Measurements from ENCODE around the gene IGFBP3.

Gene IGFBP3

GRCh38 chr7:45923818-45924217 lies 2.7 kb upstream of the IGFBP3 start:
- no peak overlapping the region for H3K27ac ChIP-seq

DNA sequence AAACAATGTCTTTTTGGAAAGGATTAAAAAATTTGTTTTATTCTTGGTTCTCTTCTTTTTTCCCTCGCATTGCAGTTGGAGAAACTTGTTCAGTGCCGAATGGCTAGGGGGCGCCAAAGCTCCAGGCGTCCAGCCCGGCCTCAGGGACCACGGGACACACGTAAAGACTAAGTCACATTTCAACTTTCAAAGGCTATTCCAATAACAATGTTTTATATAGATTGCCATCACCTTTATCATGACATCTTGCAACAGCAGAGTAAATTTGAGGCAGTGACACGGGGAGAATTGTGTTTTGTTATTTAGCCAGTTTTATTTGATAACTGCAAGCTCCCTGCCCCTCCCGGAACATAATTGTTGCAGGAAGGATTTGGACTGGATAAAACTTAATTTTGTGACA lies 2.2 kb upstream of the IGFBP3 start:
- H3K27ac ChIP-seq = no peak overlapping the region
- DNase-seq (ENCODE audit: low read depth, low spot score) = no peak

More at GRCh38 chr7:45923818-45924217, 2.7 kb upstream of the IGFBP3 start:
- DNase-seq (ENCODE audit: low read depth, low spot score) = no peak

DNA sequence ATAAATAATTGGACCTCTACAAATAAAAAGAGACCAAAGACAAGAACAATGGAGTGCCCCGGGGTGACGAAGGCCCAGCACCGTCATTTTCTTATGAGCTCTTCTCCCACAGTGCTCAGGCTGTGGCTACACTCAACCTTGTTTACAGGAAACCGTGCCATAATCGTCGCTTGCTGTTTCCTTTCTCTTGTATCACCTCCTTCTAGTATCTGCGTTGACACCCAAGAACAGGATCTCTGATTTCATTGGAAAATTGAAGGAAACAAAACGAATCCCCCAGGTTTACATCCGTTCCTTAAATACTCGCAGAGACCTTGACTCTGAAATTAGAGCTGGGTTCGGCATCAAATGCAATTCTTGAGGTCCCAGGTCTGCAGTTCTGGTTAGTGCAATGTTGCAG lies 1.7 kb upstream of the IGFBP3 start:
- no peak for DNase-seq (ENCODE audit: low read depth, low spot score)
- H3K27ac ChIP-seq = no peak overlapping the region

GRCh38 chr7:45921699-45922519 lies 837 bp upstream of the IGFBP3 start:
- no peak overlapping the region for H3K27ac ChIP-seq
- DNase-seq (ENCODE audit: low read depth, low spot score) = no peak

GRCh38 chr7:45921381-45921698 lies 268 bp upstream of the IGFBP3 start:
- DNase-seq (ENCODE audit: low read depth, low spot score) = no peak
- H3K27ac ChIP-seq = no peak overlapping the region

- no peak overlapping the region for H3K27ac ChIP-seq
- no peak for DNase-seq (ENCODE audit: low read depth, low spot score)
Measured at GRCh38 chr7:45919993-45920459, 1.0 kb downstream of the IGFBP3 start.

DNA sequence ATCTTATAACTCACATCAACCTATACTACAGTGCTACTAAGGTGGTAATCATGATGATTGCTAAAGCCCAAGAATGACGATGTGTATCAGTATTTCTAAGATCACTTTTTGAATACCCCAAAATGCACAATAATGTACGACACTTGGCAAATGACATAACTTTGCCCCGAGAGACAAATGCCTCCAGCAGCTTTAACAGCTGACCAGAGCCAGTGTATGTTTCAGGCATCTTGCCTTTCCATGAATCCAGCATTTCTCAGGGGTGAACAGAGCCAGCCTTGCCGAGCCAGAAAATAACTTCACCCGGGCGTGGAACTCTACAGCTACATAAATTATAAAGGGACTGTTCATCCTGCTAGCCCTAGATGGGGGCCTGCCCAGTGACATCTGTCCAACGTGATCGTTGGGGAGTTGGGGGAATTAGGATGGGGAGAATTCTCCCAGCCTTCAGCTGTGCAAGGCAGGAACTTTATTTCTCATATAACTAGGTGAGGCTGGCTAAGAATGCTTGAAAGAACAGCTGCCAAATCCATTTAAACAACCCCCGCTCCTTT lies 1.8 kb downstream of the IGFBP3 start:
- H3K27ac ChIP-seq = no peak overlapping the region
- no peak for DNase-seq (ENCODE audit: low read depth, low spot score)

DNA sequence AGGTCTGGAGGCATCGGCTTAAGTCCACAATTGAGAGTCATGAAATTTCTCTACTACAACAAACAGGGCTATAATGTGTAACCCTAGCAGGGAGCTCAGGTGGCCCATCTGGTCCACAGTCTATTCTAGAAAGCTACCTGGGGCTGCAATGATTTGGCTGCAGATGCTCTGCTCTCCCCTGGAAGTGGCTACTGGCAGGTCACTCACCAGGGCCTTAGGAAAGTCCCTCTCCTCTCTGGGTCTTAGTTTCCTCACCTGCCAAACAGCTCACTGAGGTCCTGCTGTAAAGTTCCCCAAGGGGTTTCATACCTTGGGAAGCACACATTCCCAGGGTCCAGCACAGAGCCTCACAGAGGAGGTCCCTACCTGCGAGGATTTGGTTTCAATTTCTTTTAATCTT lies 2.5 kb downstream of the IGFBP3 start:
- no peak for DNase-seq (ENCODE audit: low read depth, low spot score)
- no peak overlapping the region for H3K27ac ChIP-seq

DNA sequence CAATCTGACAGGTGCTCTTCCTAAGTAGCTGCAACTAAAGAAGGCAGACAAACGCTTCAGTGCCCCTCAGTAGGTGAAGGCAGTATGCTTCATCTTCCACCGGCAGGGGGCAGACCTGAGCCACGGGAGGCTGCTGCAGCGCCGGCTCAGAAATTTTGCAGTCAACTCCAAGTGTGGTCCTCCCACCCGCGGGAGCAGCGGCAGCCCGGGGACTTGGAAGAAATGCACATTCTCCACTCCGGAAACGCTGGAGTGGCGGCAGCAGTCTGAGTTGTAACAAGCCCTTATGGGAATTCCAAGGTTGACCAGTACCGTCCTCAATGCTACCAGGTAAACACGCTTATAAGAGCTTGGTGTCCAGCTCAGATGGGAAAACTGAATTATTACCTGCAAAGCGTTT lies 3.4 kb downstream of the IGFBP3 start:
- no peak overlapping the region for H3K27ac ChIP-seq
- no peak for DNase-seq (ENCODE audit: low read depth, low spot score)

DNA sequence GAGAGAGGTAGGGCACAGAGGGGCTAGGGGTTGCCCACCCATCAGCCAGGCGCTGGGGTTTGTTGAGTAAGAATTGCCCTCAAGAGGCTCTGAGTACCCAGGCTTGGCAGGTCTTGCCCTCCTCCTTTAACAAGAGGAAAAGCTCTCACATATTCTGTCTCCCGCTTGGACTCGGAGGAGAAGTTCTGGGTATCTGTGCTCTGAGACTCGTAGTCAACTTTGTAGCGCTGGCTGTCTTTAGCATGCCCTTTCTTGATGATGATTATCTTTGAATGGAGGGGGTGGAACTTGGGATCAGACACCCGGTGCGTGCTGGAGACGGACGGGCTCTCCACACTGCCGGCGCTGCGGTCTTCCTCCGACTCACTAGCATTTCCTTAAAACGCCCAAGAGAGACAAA lies 4.0 kb downstream of the IGFBP3 start:
- DNase-seq (ENCODE audit: low read depth, low spot score) = no peak
- H3K27ac ChIP-seq = no peak overlapping the region

- no peak for DNase-seq (ENCODE audit: low read depth, low spot score)
- H3K27ac ChIP-seq = no peak overlapping the region
Measured at GRCh38 chr7:45915606-45916005, 5.5 kb downstream of the IGFBP3 start.

DNA sequence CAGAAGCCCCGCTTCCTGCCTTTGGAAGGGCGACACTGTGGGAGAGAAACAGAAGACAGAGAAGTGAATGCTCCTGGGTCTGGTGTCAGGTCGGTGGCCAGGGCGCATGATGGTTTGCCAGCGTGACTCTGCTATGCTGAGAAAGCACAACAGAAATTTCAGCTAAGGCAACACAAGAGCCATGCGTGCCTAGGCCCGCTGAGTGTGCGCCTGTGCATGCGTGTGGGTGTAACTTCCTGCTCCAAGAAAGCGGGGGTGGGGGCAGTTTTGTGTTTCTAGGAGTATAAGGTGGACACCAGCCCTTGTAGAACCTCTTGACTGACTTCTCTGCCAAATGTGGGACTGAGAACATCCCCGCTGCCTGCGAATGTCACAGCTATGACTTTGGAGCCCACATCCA lies 6.2 kb downstream of the IGFBP3 start:
- no peak for DNase-seq (ENCODE audit: low read depth, low spot score)
- H3K27ac ChIP-seq = no peak overlapping the region

DNA sequence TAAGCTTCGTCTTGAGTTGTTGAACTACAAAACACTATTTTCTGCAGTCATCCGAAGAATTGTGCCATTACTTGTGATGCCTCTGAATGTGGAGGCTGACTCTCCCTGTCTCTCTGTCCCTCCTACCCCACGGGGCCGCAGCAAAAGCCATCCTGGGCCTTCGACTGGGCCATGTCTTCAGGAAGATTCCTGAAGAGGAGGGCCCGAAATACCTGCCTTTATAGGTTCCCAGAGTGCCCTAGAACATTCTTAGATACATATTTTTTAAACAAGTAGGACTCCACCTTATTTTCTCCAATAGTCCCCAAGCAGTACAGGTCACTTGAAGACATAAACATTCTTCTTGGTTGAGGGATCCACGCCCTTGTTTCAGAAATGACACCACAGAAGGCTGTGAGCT lies 8.1 kb downstream of the IGFBP3 start:
- H3K27ac ChIP-seq = no peak overlapping the region
- no peak for DNase-seq (ENCODE audit: low read depth, low spot score)

- DNase-seq (ENCODE audit: low read depth, low spot score) = no peak
- H3K27ac ChIP-seq = no peak overlapping the region
Measured at GRCh38 chr7:45911311-45911710, 9.8 kb downstream of the IGFBP3 start.

- no peak overlapping the region for H3K27ac ChIP-seq
- no peak for DNase-seq (ENCODE audit: low read depth, low spot score)
Measured at GRCh38 chr7:45910855-45911254, 10.2 kb downstream of the IGFBP3 start.

GRCh38 chr7:45909561-45909960 lies 11.5 kb downstream of the IGFBP3 start:
- no peak overlapping the region for H3K27ac ChIP-seq
- DNase-seq (ENCODE audit: low read depth, low spot score) = no peak

DNA sequence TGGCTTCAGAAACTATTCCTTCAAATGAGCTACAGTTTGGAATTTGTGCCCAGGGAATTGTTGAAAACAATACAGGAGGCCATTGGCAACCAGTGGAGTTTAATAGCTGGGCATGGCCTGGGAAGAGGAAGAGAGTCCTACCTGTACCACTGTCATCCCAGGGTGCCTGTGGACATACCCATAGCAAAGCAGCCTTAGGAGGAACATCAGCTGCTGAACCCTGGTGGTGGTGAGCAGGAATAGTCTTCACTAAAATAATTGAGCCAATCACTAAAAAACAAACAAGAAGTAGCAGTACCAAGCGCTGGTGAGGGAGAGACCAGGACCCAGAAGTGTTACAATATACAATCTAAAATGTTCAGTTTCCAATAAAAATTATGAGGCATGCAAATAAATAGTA lies 18.3 kb downstream of the IGFBP3 start:
- no peak overlapping the region for H3K27ac ChIP-seq
- no peak for DNase-seq (ENCODE audit: low read depth, low spot score)

DNA sequence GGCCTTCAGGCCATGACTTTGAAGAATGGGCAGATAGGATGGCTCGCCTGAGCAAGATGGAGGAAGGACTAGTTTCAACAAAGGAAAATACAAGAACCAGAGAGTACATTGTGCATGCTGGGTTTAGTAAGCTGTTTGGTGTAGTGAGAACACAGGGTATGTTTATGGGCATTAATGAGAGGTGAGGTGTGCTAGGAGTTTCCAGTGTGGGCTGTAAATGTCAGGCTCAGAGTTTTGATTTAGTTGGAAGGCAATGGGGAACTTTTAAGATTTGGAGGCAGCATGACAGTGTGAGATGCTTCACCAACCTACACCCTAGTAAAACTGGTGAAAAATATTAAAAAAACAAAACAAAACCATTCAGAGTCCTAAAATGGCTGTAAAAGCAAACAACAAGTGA lies 19.5 kb downstream of the IGFBP3 start:
- DNase-seq (ENCODE audit: low read depth, low spot score) = no peak
- H3K27ac ChIP-seq = no peak overlapping the region

- no peak for DNase-seq (ENCODE audit: low read depth, low spot score)
Measured at GRCh38 chr7:45898222-45898621, 22.9 kb downstream of the IGFBP3 start.

GRCh38 chr7:45897042-45897690 lies 23.9 kb downstream of the IGFBP3 start:
- no peak overlapping the region for H3K27ac ChIP-seq
- no peak for DNase-seq (ENCODE audit: low read depth, low spot score)

More at GRCh38 chr7:45898222-45898621, 22.9 kb downstream of the IGFBP3 start:
- no peak overlapping the region for H3K27ac ChIP-seq

DNA sequence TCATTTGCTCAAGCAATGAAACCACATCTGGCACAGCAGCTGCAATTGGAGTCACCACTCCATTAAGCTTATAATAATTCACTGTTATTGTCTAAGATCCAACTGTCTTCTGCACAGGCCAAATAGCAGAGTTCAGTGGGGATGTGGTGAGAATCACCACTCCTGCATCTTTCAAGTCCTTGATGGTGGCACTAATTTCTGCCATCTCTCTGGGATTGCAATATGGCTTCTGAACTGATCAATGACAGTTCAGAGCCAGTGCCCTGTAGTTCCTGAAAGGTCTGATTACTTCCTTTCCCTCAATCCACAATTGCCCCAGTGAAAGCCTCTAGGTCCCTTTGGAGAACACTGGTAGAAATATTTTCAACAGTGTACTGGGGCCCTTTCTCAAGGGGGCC lies 26.4 kb downstream of the IGFBP3 start:
- no peak for DNase-seq (ENCODE audit: low read depth, low spot score)
- H3K27ac ChIP-seq = no peak overlapping the region
